Left ventricle myocardium inferior (tissue), 1 donor: ENCODE data around the gene CDKN1A. TPM values are rescaled to one million over a fixed set of nuclear protein-coding genes. Genes with fewer than 3 reads are reported as not detected.

Source experiments
- DNase-seq: peaks from one replicate; pipeline ENCODE4 v3.0.0-alpha.2; 2020
- H3K27ac ChIP-seq: fragments of 200-600 bp; replicated peaks from 2 replicates; pipeline ENCODE4 v1.8.0; 2021
- H3K27me3 ChIP-seq: fragments of 200-600 bp; 2 replicates; pipeline ENCODE4 v1.8.0; 2021; ENCODE audit warnings: low read depth
- H3K36me3 ChIP-seq: fragments of 200-600 bp; 2 replicates; pipeline ENCODE4 v1.8.0; 2021
- H3K4me1 ChIP-seq: fragments of 200-600 bp; 2 replicates; pipeline ENCODE4 v1.8.0; 2021
- H3K4me3 ChIP-seq: fragments of 200-600 bp; 2 replicates; pipeline ENCODE4 v1.8.0; 2021; ENCODE audit warnings: mild to moderate bottlenecking, moderate library complexity
- H3K9me3 ChIP-seq: fragments of 200-600 bp; replicated peaks from 2 replicates; pipeline ENCODE4 v1.8.0; 2021
- intact Hi-C: fragments of 100-400 bp; cut with micrococcal nuclease; formaldehyde crosslinking; loops from one replicate; pipeline ENCODE4 v1.11.0; 2022
- total RNA-seq: library from RNA; stranded (reverse); fragmentation: NEBNext Ultra II Directional; extraction: Animal tissue kit (Norgen Biotek cat#: 25700); gene quantifications from one replicate; pipeline ENCODE4 v1.2.1, GENCODE V29; 2021
- TF ChIP-seq, protein P1 (sequence below): fragments of 200-600 bp; IDR thresholded peaks from 2 replicates; pipeline ENCODE4 v1.8.0; 2021; ENCODE audit warnings: antibody characterized with exemption, mild to moderate bottlenecking, borderline replicate concordance
- donor health status: DM: no; HTN: yes; CAD: no; lungs with severe emphysema.

Gene CDKN1A
- total RNA-seq, 1 donor from 2014 or later: 67.2 TPM

GRCh38 chr6:36669002-36669401 is 9.5 kb upstream of the CDKN1A start:
- H3K36me3 ChIP-seq: no peaks in the 10 kb centered on the region
- H3K9me3 ChIP-seq: no peaks in the 10 kb centered on the region
- intact Hi-C loops: no loop called here
- H3K27me3 ChIP-seq: no peaks in the 10 kb centered on the region
- H3K27ac ChIP-seq: no peak overlapping the region
- no peak overlapping the region for H3K4me3 ChIP-seq
- DNase-seq: no peak
- TF ChIP-seq, protein P1, sequence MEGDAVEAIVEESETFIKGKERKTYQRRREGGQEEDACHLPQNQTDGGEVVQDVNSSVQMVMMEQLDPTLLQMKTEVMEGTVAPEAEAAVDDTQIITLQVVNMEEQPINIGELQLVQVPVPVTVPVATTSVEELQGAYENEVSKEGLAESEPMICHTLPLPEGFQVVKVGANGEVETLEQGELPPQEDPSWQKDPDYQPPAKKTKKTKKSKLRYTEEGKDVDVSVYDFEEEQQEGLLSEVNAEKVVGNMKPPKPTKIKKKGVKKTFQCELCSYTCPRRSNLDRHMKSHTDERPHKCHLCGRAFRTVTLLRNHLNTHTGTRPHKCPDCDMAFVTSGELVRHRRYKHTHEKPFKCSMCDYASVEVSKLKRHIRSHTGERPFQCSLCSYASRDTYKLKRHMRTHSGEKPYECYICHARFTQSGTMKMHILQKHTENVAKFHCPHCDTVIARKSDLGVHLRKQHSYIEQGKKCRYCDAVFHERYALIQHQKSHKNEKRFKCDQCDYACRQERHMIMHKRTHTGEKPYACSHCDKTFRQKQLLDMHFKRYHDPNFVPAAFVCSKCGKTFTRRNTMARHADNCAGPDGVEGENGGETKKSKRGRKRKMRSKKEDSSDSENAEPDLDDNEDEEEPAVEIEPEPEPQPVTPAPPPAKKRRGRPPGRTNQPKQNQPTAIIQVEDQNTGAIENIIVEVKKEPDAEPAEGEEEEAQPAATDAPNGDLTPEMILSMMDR: no peak
- H3K4me1 ChIP-seq: peaks cover 22% of the 10 kb centered on the region

- no peak overlapping the region for H3K27ac ChIP-seq
- TF ChIP-seq, protein P1: no peak
- no peak overlapping the region for H3K4me3 ChIP-seq
- H3K4me1 ChIP-seq: peaks cover 22% of the 10 kb centered on the region
- intact Hi-C loops: no loop called here
- H3K36me3 ChIP-seq: no peaks in the 10 kb centered on the region
- H3K27me3 ChIP-seq: no peaks in the 10 kb centered on the region
- no peaks in the 10 kb centered on the region for H3K9me3 ChIP-seq
- DNase-seq: no peak
Observed at GRCh38 chr6:36670271-36670670, 8.2 kb upstream of the CDKN1A start.

- DNase-seq: no peak
- Histone ChIP-seq H3K36me3 (no peaks in the 10 kb centered on the region), H3K27ac (no peak overlapping the region), H3K4me1 (peaks cover 25% of the 10 kb centered on the region), H3K4me3 (no peak overlapping the region), H3K27me3 (no peaks in the 10 kb centered on the region), H3K9me3 (no peaks in the 10 kb centered on the region)
- TF ChIP-seq, protein P1: no peak
- intact Hi-C loops: no loop called here
Observed at GRCh38 chr6:36671687-36672375, 6.7 kb upstream of the CDKN1A start.

DNA sequence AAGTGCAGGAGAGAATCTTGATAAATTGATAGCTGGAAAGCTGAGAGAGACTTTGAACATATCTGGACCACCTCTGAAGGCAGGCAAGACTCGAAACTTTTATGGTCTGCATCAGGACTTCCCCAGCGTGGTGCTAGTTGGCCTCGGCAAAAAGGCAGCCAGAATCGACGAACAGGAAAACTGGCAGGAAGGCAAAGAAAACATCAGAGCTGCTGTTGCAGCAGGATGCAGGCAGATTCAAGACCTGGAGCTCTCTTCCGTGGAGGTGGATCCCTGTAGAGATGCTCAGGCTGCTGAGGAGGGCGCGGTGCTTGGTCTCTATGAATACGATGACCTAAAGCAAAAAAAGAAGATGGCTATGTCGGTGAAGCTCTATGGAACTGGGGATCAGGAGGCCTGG is 4.6 kb upstream of the CDKN1A start:
- H3K4me3 ChIP-seq: no peak overlapping the region
- H3K27me3 ChIP-seq: no peaks in the 10 kb centered on the region
- H3K4me1 ChIP-seq: peaks cover 29% of the 10 kb centered on the region
- intact Hi-C loops: no loop called here
- TF ChIP-seq, protein P1: no peak
- no peak for DNase-seq
- H3K9me3 ChIP-seq: no peaks in the 10 kb centered on the region
- no peak overlapping the region for H3K27ac ChIP-seq
- H3K36me3 ChIP-seq: no peaks in the 10 kb centered on the region

GRCh38 chr6:36674942-36675341 is 3.6 kb upstream of the CDKN1A start:
- intact Hi-C loops: no loop called here

More at GRCh38 chr6:36674942-36675341, 3.6 kb upstream of the CDKN1A start:
- H3K4me3 ChIP-seq: no peak overlapping the region
- H3K27ac ChIP-seq: no peak overlapping the region
- H3K27me3 ChIP-seq: no peaks in the 10 kb centered on the region
- TF ChIP-seq, protein P1: no peak
- no peaks in the 10 kb centered on the region for H3K36me3 ChIP-seq
- no peak for DNase-seq
- peaks cover 40% of the 10 kb centered on the region for H3K4me1 ChIP-seq
- no peaks in the 10 kb centered on the region for H3K9me3 ChIP-seq
